Suprapubic skin (tissue), 3 donors: ENCODE results near the gene FGF10.

Experiments used
- POLR2A ChIP-seq, 2 donors: fragments of 450-650 bp; IDR thresholded peaks; one replicate each; pipeline ENCODE4 v1.6.1; 2017; ENCODE audit warnings: antibody characterized with exemption in 2 of 2, mild to moderate bottlenecking in 2 of 2, moderate library complexity in 2 of 2
- TF ChIP-seq, protein P1 (sequence below), 2 donors: fragments of 200-600 bp in 1 of 2; fragments of 450-650 bp in 1 of 2; sonication (generic) in 1 of 2; IDR thresholded peaks; one replicate each; pipeline ENCODE4 v1.5.1; 2016 to 2019; ENCODE audit warnings: antibody characterized with exemption in 2 of 2, mild to moderate bottlenecking in 1 of 2, moderate library complexity in 1 of 2

DNA sequence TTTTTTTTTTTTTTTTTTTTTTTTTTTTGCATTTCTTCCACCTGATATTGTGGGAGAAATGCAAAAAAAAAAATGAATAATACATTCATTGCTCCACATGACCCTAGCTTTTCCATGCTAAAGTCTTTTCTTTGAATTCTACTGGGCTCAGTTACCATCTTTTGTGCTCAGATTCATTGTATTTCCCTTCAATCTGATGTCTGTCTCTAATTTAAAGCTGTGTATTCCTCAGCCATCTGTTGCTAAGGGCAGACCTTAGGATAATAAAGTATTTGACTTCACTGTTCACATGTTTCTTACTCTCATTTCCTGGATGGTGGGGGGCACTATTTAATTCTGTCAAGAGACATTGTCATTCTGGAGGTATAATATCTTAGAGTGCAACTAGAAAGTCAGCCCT is 123.5 kb downstream of the FGF10 start:
- TF ChIP-seq, protein P1, sequence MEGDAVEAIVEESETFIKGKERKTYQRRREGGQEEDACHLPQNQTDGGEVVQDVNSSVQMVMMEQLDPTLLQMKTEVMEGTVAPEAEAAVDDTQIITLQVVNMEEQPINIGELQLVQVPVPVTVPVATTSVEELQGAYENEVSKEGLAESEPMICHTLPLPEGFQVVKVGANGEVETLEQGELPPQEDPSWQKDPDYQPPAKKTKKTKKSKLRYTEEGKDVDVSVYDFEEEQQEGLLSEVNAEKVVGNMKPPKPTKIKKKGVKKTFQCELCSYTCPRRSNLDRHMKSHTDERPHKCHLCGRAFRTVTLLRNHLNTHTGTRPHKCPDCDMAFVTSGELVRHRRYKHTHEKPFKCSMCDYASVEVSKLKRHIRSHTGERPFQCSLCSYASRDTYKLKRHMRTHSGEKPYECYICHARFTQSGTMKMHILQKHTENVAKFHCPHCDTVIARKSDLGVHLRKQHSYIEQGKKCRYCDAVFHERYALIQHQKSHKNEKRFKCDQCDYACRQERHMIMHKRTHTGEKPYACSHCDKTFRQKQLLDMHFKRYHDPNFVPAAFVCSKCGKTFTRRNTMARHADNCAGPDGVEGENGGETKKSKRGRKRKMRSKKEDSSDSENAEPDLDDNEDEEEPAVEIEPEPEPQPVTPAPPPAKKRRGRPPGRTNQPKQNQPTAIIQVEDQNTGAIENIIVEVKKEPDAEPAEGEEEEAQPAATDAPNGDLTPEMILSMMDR (IDR thresholded peaks at IDR 0.05): no peak
- no peak for TF ChIP-seq POLR2A (IDR thresholded peaks at IDR 0.05)
